Measurements from ENCODE around the gene ETV5.

Gene ETV5

DNA sequence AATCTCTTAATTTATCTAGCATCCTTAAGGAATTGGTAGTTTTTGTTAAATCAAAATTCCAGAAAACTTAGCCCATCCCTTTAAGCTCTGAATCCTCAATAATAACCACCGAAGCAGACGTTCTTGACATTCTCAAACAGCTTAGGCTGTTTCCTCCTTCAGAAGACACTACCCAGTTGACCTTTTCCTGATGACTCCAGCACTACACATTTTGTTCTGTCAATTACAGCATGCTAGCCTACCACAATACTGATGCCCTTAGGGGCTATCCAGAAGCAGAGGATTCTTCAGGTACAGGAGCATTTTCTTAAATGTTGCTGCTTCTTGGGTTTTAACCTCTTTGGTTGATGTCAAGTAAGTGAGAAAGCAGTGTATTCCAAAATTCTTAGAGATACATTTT, 33.4 kb downstream of the ETV5 start:
- TF ChIP-seq CTCF (IDR thresholded peaks at IDR 0.05; ENCODE audit: control insufficient read depth, insufficient read depth, low read depth, low read length, missing control alignments) = no peak
- no peak overlapping the region for H3K4me3 ChIP-seq (ENCODE audit: control insufficient read depth, low read depth, low read length)
- no peak for DNase-seq (ENCODE audit: low read depth)

DNA sequence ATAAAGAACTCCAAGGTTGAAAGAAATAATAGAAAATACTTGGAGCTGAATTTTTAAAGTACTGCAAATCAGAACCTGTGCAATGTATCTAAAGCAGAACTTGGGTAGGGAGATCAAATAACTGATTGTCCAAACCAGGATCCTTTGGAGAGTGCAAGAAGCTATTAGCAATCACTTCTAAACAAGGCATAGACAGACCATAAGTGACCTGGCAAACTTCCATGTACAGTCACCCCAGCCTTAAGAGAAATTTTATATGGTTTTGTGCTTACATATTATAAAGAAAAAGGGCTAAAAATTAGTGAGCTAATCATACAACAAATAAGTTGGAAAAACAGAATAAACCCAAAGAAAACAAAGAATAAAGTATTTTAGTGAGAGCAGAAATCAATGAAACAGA, 35.2 kb downstream of the ETV5 start:
- no peak for DNase-seq (ENCODE audit: low read depth)
- no peak for TF ChIP-seq CTCF (IDR thresholded peaks at IDR 0.05; ENCODE audit: control insufficient read depth, insufficient read depth, low read depth, low read length, missing control alignments)
- H3K4me3 ChIP-seq (ENCODE audit: control insufficient read depth, low read depth, low read length) = no peak overlapping the region

- DNase-seq (ENCODE audit: low read depth) = no peak
- H3K4me3 ChIP-seq (ENCODE audit: control insufficient read depth, low read depth, low read length) = no peak overlapping the region
- no peak for TF ChIP-seq CTCF (IDR thresholded peaks at IDR 0.05; ENCODE audit: control insufficient read depth, insufficient read depth, low read depth, low read length, missing control alignments)
These were observed 37.9 kb downstream of the ETV5 start for GRCh38 chr3:186070996-186071395.

DNA sequence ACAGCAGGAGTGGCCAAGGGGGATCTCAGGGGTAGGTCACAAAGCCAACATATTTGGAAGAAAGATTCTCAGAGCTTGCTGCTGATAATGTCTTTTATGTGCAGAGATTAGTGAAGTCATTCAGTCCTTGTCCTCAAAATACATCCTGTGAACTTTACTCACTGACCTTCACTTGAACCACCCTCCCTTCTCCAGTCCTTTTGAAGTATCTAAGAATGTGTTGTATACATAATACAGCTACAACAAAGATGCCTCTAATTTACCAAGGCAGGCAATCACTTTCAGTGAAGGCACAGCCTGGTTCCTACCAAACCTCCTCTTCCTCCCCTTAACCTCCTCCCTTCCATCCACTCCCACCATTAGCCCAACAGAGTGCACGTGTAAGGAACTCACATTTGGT, 38.3 kb downstream of the ETV5 start:
- TF ChIP-seq CTCF (IDR thresholded peaks at IDR 0.05; ENCODE audit: control insufficient read depth, insufficient read depth, low read depth, low read length, missing control alignments) = no peak
- no peak overlapping the region for H3K4me3 ChIP-seq (ENCODE audit: control insufficient read depth, low read depth, low read length)
- DNase-seq (ENCODE audit: low read depth) = no peak

- no peak overlapping the region for H3K4me3 ChIP-seq (ENCODE audit: control insufficient read depth, low read depth, low read length)
- no peak for DNase-seq (ENCODE audit: low read depth)
- no peak for TF ChIP-seq CTCF (IDR thresholded peaks at IDR 0.05; ENCODE audit: control insufficient read depth, insufficient read depth, low read depth, low read length, missing control alignments)
These were observed 38.8 kb downstream of the ETV5 start for GRCh38 chr3:186070133-186070532.

DNA sequence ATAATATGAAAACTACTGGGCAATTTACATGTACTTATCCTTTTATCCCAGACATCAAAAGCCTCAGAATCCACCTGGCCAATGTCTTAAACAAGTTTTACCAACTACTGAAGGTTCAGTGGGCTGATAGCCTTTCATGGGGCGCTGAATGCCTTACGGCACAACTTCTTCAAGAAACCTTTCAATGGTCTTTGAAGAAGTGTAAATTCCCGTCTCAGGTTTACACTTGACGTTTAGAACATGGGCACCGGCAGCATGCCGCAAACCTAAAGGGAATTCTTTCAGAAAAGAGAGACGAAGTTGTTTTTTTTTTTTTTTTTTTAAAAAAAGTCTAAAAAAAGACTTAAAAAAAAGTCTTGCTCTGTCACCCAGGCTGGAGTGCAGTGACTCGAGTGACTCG, 39.7 kb downstream of the ETV5 start:
- DNase-seq (ENCODE audit: low read depth) = no peak
- H3K4me3 ChIP-seq (ENCODE audit: control insufficient read depth, low read depth, low read length) = no peak overlapping the region
- TF ChIP-seq CTCF (IDR thresholded peaks at IDR 0.05; ENCODE audit: control insufficient read depth, insufficient read depth, low read depth, low read length, missing control alignments) = no peak

- no peak overlapping the region for H3K4me3 ChIP-seq (ENCODE audit: control insufficient read depth, low read depth, low read length)
- DNase-seq (ENCODE audit: low read depth) = no peak
- TF ChIP-seq CTCF (IDR thresholded peaks at IDR 0.05; ENCODE audit: control insufficient read depth, insufficient read depth, low read depth, low read length, missing control alignments) = no peak
These were observed 40.7 kb downstream of the ETV5 start for GRCh38 chr3:186068243-186068552.

Measured in AG09309 (cell line).